ENCODE measurements around the gene PAFAH1B2.
"Not testable (repeated sequence)": the region's sequence is repeated elsewhere in the genome, so short reads cannot be mapped to it uniquely, and the experiment has no call there.

The PAFAH1B2 gene

DNA sequence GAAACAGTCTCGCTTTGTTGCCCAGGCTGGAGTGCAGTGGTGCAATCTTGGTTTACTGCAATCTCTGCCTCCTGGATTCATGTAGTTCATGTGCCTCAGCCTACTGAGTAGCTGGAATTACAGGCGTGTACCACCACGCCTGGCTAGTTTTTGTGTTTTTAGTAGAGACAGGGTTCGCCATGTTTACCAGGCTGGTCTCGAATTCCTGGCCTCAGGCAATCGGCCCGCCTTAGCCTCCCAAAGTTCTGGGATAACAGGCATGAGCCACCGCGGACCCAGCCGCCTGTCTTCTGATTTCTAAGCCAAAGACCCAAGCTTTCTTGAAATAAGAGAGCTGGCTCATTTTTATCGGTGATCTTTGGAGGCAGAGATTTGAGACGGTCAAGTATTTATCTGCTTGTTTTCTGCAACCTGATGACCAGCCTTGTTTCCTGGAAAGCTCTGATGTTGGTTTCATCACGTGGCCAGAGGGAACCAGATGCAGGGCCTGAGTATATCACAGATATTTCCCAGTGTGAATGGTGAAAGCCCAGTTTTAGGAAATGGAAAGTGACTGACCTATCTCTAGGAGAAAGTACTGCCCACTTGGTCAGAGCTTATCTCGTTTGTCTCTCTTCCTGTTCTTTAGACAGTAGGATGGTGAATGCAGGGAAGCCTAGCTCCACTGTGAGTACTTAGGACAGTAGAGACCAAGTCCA is 28.8 kb downstream of the PAFAH1B2 start:
- FAIRE-seq = no peak
- no peak for DNase-seq (ENCODE audit: low spot score)

DNA sequence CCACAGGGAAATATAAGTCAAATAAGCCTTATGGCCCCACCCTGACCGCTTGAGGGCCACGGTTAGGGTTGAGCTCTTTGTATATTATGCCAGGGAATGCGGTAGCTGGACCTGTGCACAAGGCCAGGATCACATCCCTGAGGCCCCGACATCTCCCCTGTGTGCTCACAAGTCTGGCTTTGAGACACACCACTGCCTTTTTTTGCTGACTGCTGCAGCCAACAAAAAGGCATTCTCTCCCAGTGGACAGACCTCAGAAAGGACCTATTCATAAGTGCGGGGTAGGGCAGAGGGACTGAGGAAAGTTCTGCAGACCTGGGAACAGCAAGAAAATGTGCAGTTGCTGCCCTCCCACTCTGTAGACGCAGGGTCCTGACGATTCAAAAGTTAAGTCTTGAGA is 31.0 kb downstream of the PAFAH1B2 start:
- no peak for DNase-seq (ENCODE audit: low spot score)
- FAIRE-seq = no peak

DNA sequence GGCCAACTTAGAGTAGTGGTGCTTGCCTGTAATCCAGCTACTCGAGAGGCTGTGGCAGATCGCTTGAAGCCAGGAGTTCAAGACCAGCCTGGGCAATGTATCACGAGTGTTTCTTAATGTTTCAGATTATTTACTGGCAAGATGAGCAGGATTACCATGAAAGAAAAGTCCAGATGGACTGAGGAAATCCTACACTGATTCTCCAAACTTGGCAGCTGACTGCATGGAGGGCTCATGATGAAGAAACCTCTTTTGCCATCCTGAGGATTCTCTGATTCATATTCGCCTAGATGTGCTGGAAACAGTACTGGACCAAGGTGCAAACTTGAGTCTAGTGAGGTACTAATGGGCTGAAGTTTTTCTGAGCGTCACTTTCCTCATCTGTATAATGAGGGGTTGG is 31.7 kb downstream of the PAFAH1B2 start:
- FAIRE-seq (no peak), DNase-seq (ENCODE audit: low spot score) (no peak)

DNA sequence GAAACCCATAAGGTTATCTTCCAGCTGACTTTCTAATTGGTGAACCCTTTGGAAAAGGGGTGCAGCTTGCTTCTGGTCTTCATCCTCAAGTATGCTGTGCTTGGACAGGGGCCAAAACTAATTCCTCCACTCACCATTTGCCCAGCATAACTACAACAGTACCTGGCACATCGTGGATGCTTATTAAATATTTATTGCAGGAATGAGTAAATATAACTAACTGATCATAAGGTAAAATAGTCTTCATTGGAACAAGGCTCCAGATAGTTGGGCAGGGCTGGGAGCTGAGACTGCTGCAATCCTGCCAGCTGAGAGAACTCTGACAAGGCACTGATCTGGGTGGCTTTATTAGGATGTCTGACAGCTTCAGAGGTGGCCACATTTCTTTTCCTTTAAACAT is 32.1 kb downstream of the PAFAH1B2 start:
- no peak for DNase-seq (ENCODE audit: low spot score)
- no peak for FAIRE-seq

DNA sequence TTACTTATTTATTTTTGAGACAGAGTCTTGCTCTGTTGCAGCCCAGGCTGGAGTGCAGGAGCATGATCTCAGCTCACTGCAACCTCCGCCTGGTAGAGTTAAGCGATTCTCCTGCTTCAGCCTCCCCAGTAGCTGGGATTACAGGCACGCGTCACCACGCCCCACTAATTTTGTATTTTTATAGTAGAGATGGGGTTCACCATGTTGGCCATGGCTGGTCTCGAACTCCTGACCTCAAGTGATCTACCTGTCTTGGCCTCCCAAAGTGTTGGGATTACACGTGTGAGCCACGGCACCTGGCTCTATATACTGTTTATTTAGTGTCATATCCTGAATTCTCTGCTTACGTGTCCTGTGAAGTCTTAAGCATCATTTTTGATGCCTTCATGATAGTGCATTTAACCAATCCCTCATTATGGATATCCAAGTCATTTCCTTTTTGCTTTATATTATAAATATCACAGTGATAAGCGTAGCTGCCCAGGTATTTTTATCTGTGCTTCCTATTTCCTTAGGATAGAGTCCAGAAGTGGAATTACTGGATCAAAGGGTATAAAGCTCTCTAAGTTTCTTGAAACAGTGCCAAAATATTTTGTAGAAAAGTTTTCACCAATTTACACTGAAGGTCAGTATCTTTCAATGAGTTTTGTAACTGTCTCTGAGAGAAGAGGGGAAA is 33.6 kb downstream of the PAFAH1B2 start:
- DNase-seq (ENCODE audit: low spot score) (no peak), FAIRE-seq (no peak)

DNA sequence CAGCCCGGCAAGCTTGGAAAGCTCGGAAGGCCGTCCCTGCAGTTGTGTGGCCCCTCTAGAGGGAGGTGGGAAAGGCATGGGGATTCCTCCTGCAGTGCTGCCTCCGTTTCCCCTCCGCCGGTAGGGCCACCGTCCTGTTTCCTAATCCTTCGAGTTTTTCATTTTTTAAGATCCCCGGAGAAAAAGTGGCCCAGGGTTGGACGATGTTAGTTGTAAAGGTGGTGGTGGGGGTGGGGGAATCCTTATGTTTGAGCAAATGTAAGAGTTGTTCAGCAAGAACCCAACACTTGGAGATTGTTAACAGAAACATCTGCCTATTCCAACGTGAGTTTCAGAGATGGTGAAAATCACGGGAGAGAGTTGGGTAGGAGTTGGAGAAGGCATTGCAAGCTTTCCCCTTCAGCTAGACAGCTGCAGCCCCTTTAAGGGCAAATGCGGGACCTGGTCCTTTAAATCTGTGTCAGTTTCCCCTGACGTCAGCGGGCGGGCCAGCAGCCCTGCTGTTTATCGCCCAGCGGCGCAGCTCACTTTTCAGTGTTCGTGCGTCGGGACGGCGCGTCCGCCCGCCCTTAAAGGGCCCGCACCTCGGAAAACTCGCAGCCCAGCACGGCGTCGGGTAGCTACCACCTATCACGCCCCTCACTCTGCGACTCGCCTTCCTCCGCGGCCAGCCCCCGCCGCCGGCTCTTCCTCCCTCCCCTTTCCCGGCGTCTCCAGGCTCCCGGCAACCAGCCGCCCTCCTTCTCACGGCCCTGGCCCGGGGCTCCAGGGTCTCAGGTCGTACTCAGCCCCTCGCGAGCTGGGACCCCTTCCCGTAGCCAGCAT is 34.3 kb downstream of the PAFAH1B2 start, which contains the start of gene SIDT2:
Gene SIDT2, plus strand, starts transcription at position 534 of the 825 bp plus-strand sequence. CDS start 521 bp downstream, outside the sequence.
- FAIRE-seq = no peak
- peak; percentile 90 for DNase-seq (ENCODE audit: low spot score)

DNA sequence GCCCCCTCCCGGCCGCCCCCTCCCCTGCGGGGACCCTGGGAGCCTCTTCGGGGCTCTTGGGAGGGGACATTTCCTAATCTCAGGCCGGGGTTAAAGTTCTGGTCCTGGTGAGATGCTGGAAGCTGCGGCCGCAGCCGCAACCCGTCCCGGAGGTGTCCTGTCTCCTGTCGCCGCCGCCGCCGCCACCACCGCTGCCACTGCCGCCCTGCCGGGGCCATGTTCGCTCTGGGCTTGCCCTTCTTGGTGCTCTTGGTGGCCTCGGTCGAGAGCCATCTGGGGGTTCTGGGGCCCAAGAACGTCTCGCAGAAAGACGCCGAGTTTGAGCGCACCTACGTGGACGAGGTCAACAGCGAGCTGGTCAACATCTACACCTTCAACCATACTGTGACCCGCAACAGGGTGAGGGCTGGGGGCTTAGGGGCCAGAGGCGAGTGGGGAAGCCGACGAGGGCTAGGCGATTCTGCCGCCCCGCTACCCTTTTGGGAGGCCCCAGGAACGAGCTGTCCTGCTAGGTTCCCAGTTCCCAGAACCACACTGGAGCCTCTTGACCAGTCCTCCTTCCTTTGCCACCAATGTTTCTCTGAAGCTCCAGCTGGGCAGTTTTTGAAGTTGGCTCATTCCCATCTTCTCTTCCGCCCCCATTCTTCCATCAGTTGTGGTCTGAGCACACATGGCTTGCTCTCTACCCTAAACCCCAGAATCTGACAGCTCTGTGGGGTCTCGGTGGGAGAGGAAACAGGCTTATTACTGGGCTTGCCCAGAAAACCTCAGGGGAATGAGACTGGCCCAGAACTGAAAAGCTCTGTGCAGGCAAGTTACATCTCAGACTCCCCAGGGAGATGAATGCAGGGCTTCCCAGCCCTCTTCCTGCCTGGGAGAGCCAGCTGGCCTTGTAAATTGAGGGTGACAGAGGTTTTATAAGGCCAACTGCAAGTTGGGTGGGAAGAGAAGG is 35.2 kb downstream of the PAFAH1B2 start:
- peak; percentile 16 for DNase-seq (ENCODE audit: low spot score)
- FAIRE-seq = no peak

DNA sequence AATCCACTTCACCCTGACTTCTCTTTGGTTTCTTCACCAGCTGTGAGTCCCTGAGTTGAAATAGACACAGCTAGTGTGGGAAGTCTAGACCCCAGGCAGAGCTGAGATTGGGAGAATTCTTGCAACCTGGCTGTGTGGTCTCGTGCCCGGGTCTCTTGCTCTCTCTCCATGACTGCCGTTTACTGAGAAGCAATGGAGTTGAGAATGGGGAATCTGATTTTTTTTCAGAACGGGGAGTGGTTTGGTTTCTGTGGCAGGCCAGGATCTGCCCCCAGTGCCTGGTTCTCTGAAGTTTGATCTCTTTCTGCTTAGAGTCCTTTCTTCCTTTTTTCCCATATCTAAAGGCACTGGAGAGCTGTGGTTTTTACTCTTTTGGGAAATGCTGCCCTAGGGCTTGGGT is 35.9 kb downstream of the PAFAH1B2 start:
- FAIRE-seq = no peak
- DNase-seq (ENCODE audit: low spot score) = no peak

DNA sequence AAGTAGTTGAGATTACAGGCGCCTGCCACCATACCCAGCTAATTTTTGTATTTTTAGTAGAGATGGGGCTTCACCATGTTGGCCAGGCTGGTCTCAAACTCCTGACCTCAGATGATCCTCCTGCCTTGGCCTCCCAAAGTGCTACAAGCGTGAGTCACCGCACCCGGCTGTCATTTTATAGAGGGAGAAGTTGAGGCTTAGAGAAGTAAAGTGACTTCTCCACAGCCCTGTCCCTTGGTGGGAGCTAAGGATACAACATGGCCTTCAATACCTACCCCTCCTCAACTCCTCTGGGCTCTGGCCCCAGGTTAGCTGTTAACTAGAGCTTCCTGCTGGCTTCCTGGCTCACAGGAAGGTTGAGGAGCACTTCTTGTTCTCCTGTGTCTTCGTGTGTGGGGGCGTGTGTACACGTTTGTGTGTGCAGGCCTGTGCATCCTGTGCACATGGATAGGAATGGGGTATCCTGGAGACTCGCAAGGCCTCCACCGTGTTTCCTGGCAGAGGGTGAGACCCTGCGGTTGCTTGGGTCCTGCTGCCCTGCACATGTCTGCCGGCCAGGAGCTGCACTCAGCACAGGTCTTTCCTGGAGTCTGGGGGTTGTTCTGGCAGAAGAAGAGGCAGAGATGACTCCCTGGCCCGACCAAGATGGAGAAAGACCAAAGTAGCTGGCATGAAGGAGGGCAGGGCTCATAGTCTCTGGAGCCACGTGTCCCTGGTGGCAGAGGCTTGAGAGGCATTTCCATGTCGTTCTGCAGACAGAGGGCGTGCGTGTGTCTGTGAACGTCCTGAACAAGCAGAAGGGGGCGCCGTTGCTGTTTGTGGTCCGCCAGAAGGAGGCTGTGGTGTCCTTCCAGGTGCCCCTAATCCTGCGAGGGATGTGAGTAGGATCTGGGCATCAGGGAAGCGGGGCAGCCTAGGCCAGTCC is 36.8 kb downstream of the PAFAH1B2 start:
- FAIRE-seq (no peak), DNase-seq (ENCODE audit: low spot score) (no peak)

DNA sequence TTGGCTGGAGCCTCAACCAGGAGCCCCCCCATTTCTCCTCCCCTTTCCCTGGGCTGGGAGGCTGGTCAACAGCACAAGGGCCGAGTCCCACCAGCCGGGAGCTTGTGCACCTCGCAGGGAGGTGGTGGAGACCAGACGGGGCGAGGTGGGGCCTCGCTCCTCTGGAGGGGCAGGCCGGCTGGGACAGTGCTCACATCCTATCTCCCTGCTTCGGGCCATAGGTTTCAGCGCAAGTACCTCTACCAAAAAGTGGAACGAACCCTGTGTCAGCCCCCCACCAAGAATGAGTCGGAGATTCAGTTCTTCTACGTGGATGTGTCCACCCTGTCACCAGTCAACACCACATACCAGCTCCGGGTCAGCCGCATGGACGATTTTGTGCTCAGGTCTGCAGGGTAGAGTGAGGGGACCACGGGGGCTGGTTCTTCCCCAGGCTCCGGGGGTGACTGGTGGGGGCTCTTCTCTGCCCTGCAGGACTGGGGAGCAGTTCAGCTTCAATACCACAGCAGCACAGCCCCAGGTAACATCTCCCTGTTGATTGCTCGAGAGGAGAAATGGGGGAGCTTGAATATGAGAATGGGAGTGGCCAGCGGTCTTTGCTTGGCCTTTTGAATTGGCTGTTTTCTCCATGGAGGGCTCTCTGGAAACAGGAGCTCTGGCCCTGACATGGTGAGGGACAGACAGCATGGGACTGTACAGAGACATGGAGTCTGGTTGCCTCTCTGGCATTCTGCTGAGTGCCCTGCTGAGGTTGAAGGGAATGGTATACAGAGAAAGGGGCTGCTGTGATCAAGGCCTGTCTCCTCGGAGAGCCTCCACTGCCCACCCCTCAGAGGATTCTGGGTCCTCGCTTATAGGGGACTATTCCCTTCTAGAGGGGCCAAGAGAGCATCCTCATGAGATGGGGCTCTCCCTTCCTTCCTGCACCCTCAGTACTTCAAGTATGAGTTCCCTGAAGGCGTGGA is 37.8 kb downstream of the PAFAH1B2 start:
- DNase-seq (ENCODE audit: low spot score) (no peak), FAIRE-seq (no peak)

DNA sequence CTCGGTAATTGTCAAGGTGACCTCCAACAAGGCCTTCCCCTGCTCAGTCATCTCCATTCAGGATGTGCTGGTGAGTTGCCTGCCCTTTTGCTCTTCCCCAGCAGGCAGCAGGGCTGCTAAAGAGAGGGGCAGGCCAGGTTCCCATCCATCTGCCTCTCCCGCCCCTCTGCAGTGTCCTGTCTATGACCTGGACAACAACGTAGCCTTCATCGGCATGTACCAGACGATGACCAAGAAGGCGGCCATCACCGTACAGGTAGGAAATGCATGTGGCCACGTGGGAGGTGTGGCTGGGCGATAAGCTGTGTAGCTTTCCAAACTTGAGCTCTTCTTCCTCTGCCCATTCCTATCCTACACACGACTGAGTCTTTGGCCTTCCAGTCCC is 38.5 kb downstream of the PAFAH1B2 start:
- DNase-seq (ENCODE audit: low spot score) (no peak), FAIRE-seq (no peak)

DNA sequence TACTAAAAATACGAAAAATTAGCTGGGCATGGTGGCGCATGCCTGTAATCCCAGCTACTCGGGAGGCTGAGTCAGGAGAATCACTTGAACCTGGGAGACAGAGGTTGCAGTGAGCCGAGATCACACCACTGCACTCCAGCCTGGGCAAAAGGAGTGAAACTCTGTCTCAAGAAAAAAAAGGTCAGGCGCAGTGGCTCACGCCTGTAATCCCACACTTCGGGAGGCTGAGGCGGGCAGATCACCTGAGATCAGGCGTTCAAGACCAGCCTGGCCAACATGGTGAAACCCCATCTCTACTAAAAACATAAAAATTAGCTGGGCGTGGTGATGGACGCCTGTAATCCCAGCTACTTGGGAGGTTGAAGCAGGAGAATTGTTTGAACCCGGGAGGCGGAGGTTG is 39.1 kb downstream of the PAFAH1B2 start:
- not testable (repeated sequence) for FAIRE-seq; DNase-seq (ENCODE audit: low spot score)

DNA sequence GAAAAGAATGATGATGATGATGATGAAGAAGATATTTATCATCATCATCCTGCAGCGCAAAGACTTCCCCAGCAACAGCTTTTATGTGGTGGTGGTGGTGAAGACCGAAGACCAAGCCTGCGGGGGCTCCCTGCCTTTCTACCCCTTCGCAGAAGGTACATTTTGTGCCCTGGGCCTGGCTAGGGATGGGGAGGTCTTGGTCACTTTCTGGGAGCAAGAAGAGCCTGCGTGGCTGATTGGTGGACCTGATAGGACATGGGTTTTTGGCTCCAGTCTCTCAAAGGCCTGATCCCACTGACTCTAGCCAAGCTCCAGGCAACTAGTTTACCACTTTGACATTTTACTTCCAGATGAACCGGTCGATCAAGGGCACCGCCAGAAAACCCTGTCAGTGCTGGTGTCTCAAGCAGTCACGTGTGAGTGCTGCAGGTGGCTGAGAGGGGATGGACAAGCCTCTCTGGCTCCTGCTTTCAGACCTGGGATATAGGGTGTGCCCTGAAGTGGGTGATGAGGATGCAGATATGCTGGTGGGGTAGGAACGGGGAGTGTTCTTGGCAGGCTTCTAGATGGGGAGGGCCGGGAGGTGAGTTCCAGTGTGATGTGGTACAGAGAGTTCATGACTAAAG is 39.8 kb downstream of the PAFAH1B2 start:
- DNase-seq (ENCODE audit: low spot score) (no peak), FAIRE-seq (no peak)

DNA sequence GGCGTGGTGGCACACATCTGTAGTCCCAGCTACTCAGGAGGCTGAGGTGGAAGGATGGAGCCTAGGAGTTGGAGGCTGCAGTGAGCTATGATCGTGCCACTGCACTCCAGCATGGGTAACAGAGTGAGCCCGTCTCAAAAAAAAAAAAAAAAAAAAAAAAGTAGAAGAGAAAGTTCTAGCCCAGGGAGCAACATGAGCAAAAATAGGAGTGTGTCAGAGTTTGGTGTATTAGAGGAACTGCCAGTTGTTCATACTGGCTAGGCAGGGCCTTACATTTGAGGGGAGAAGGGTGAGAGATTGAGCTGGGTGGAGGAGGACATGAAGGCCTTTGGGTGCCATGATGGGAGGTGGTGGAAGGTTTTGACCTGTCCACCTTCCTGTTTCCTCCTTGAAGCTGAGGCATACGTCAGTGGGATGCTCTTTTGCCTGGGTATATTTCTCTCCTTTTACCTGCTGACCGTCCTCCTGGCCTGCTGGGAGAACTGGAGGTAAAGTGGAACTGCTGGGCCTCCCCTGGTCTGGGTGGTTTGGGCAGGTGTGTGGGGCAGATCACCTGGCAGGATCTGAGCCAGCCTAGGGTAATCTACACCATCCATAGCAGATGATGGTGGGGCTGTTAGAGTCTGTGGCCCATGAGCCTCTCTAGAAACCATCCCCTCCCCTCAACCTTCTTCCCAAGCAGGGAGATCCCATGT is 41.8 kb downstream of the PAFAH1B2 start:
- no peak for DNase-seq (ENCODE audit: low spot score)
- FAIRE-seq = no peak

DNA sequence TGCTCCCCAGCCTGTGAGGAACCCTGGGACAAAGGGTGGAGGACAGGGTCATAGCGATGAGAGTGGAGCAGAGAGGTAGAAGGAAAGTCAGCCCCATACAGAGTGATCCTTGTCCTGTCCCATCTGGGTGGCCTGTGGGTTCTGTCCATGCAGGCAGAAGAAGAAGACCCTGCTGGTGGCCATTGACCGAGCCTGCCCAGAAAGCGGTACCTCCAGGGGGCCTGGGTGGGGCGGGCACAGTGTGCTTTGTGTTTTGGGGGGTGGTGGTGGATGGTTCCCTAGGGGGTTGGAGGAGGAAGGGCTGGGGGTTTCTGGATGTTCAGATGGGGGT is 42.3 kb downstream of the PAFAH1B2 start:
- no peak for FAIRE-seq

DNA sequence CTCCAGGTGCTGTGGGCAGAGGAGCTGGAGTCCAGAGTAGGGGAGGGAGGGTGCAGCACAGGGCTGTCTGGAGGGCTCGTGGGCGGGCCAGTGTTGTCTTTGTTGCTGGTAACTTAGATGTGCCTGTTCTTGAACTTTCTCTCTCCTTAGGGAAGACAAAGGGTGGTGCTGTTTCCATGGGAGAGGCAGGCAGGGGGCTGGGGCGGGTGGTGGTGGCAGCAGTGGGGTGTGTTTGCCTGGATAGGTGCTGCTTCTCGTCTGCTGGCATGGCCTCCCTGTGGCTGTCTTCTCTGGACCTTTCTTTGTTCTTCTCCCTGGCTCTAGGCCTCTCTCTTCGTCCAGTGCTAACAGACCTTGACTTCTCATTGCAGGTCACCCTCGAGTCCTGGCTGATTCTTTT is 42.9 kb downstream of the PAFAH1B2 start:
- FAIRE-seq (no peak), DNase-seq (ENCODE audit: low spot score) (no peak)

More for the DNA sequence above, 42.3 kb downstream of the PAFAH1B2 start:
- DNase-seq (ENCODE audit: low spot score) = no peak

DNA sequence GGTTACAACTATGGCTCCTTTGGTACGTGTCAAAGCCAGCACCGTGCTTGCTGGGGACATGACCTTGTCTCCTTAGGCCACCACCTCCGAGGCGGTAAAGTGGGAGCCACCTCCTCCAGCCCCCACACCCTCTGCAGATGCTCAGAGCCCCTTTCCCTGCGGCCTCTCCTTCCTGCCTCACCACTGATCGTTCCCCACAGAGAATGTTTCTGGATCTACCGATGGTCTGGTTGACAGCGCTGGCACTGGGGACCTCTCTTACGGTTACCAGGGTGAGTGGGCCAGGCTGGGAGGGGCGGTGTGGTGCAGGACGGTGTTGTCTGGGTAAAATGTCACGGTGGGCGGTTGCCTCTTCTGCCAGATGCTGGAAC is 43.3 kb downstream of the PAFAH1B2 start:
- no peak for FAIRE-seq
- DNase-seq (ENCODE audit: low spot score) = no peak

All from urothelium cell line (cell line).